Panc1 (cell line): ENCODE data around the gene C11orf54. TPM values are rescaled to one million over a fixed set of nuclear protein-coding genes. Genes with fewer than 3 reads are reported as not detected.

Source experiments
- ATAC-seq: fragments of 200-7000 bp; cut with Tn5 transposase; 2 replicates; pipeline ENCODE4 v1.9.1; 2020; ENCODE audit warnings: mild to moderate bottlenecking, moderate library complexity
- BruUV-seq: library from RNA; stranded (reverse); fragments of 400-500 nt; replicated peaks from 2 replicates; lab custom pipeline; 2021; lab: Mats Ljungman, UMichigan
- CTCF ChIA-PET: fragments of 300-600 bp; sonication (Branson Sonifier 250); formaldehyde crosslinking; loops from one replicate; lab custom pipeline; 2022; ENCODE audit warnings: antibody characterized with exemption; lab: Charles Lee
- POLR2A ChIA-PET: fragments of 300-600 bp; sonication (Branson Sonifier 250); formaldehyde crosslinking; loops from one replicate; lab custom pipeline; 2022; ENCODE audit warnings: antibody characterized with exemption; lab: Charles Lee
- DNase-seq: peaks from one replicate; pipeline ENCODE4 v3.0.0-alpha.2; 2010; ENCODE audit warnings: low read depth, low spot score
- H3K27ac ChIP-seq: 2 replicates; pipeline ENCODE4 v1.5.1; 2011; ENCODE audit warnings: mild to moderate bottlenecking, low read length, inconsistent platforms
- H3K27me3 ChIP-seq: fragments of 200-500 bp; sonication (Bioruptor generic); 2 replicates; pipeline ENCODE4 v1.6.0; 2014; ENCODE audit warnings: low read length, inconsistent platforms; ENCODE audit not compliant: control insufficient read depth, insufficient read depth
- H3K36me3 ChIP-seq: fragments of 200-500 bp; sonication (Bioruptor generic); 2 replicates; pipeline ENCODE4 v1.5.1; 2014; ENCODE audit warnings: inconsistent platforms, mild to moderate bottlenecking, low read length, moderate library complexity; ENCODE audit not compliant: control insufficient read depth, insufficient read depth
- H3K4me1 ChIP-seq: 2 replicates; pipeline ENCODE4 v1.5.1; 2011; ENCODE audit warnings: inconsistent platforms, mild to moderate bottlenecking, low read length, moderate library complexity; ENCODE audit not compliant: control insufficient read depth, insufficient read depth
- H3K4me3 ChIP-seq, 2 experiments: 2 replicates each; pipeline ENCODE4 v1.5.1; 2011 to 2012; ENCODE audit warnings: low read depth in 2 of 2, low read length in 2 of 2, mild to moderate bottlenecking in 2 of 2, inconsistent platforms in 1 of 2, moderate library complexity in 1 of 2
- H3K9me3 ChIP-seq: fragments of 200-500 bp; sonication (Bioruptor generic); 2 replicates; pipeline ENCODE4 v1.5.1; 2014; ENCODE audit warnings: low read depth, mild to moderate bottlenecking, inconsistent platforms, low read length, moderate library complexity; ENCODE audit not compliant: control insufficient read depth, insufficient read depth
- POLR2AphosphoS5 ChIP-seq: IDR thresholded peaks from 2 replicates; pipeline ENCODE4 v1.6.1; 2012; ENCODE audit warnings: mild to moderate bottlenecking, low read depth, low read length, moderate library complexity
- SIN3A ChIP-seq: IDR thresholded peaks from 2 replicates; pipeline ENCODE4 v1.6.1; 2012; ENCODE audit warnings: low read depth, mild to moderate bottlenecking, low read length, moderate library complexity, borderline replicate concordance; ENCODE audit not compliant: insufficient read depth
- TCF7L2 ChIP-seq: IDR thresholded peaks from 2 replicates; pipeline ENCODE4 v1.6.1; 2011; ENCODE audit warnings: mild to moderate bottlenecking, low read depth, low read length, inconsistent platforms
- in situ Hi-C: cut with HindIII; loops from 2 replicates; pipeline ENCODE4 v1.10.0; 2016; ENCODE audit warnings: low sequenced_read_pairs, low pct_unique_long_range_greater_than_20kb
- intact Hi-C: fragments of 100-400 bp; cut with micrococcal nuclease; formaldehyde crosslinking; loops from one replicate; pipeline ENCODE4 v1.10.0; 2022; ENCODE audit not compliant: unreplicated experiment
- total RNA-seq: library from RNA; stranded (reverse); gene quantifications from one replicate; pipeline ENCODE4 v1.2.1, GENCODE V29; 2021; ENCODE audit not compliant: unreplicated experiment
- TF ChIP-seq, protein P1 (sequence below), 2 experiments: IDR thresholded peaks; 2 replicates each; pipeline ENCODE4 v1.6.1; 2011 to 2012; ENCODE audit warnings: low read depth in 2 of 2, control low read depth in 1 of 2, low read length in 1 of 2, mild to moderate bottlenecking in 1 of 2, moderate library complexity in 1 of 2; ENCODE audit not compliant: insufficient read depth in 1 of 2
- TF ChIP-seq, protein P2 (sequence below): fragments of 450-650 bp; IDR thresholded peaks from 2 replicates; pipeline ENCODE4 v1.5.1; 2017; ENCODE audit warnings: mild to moderate bottlenecking

The C11orf54 gene
- total RNA-seq, 1 experiment from 2014 or later, result 31.0 TPM

DNA sequence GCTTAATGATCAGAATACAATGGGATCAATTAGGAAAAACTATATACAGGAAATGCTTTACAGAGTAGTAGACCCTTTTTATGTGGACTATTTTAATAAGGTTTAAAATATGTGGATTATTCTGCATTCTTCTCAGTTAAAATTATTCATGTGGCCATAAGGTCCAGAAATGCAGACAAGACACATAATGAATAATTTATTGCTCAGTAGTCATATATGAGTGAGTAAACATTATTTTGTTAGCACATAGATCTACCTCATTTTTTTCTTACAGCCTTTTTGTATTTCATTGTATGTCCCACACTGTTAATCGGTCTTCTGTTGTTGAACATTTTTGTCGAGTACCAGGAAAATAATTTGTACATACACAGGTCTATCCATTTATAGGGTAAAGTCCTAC is 63.4 kb downstream of the C11orf54 start:
- ATAC-seq (no peak), DNase-seq (no peak)
- POLR2A ChIA-PET, result no interaction called here
- H3K36me3 ChIP-seq, result peaks cover 61% of the 10 kb centered on the region
- CTCF ChIA-PET, result no interaction called here
- no peaks in the 10 kb centered on the region for H3K27me3 ChIP-seq
- in situ Hi-C loops, result no loop called here
- no peaks in the 10 kb centered on the region for H3K4me1 ChIP-seq
- TSS peak; percentile 9 for BruUV-seq
- no peak for TF ChIP-seq SIN3A
- TF ChIP-seq, protein P1, sequence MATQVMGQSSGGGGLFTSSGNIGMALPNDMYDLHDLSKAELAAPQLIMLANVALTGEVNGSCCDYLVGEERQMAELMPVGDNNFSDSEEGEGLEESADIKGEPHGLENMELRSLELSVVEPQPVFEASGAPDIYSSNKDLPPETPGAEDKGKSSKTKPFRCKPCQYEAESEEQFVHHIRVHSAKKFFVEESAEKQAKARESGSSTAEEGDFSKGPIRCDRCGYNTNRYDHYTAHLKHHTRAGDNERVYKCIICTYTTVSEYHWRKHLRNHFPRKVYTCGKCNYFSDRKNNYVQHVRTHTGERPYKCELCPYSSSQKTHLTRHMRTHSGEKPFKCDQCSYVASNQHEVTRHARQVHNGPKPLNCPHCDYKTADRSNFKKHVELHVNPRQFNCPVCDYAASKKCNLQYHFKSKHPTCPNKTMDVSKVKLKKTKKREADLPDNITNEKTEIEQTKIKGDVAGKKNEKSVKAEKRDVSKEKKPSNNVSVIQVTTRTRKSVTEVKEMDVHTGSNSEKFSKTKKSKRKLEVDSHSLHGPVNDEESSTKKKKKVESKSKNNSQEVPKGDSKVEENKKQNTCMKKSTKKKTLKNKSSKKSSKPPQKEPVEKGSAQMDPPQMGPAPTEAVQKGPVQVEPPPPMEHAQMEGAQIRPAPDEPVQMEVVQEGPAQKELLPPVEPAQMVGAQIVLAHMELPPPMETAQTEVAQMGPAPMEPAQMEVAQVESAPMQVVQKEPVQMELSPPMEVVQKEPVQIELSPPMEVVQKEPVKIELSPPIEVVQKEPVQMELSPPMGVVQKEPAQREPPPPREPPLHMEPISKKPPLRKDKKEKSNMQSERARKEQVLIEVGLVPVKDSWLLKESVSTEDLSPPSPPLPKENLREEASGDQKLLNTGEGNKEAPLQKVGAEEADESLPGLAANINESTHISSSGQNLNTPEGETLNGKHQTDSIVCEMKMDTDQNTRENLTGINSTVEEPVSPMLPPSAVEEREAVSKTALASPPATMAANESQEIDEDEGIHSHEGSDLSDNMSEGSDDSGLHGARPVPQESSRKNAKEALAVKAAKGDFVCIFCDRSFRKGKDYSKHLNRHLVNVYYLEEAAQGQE (IDR thresholded peaks at IDR 0.05; ENCODE audit: insufficient read depth in 1 of 2, low read depth in 2 of 2, low read length in 1 of 2), result no peak
- H3K9me3 ChIP-seq, result no peaks in the 10 kb centered on the region
- no peak overlapping the region for H3K4me3 ChIP-seq
- H3K27ac ChIP-seq, result no peak overlapping the region
- intact Hi-C loops, result no loop called here

DNA sequence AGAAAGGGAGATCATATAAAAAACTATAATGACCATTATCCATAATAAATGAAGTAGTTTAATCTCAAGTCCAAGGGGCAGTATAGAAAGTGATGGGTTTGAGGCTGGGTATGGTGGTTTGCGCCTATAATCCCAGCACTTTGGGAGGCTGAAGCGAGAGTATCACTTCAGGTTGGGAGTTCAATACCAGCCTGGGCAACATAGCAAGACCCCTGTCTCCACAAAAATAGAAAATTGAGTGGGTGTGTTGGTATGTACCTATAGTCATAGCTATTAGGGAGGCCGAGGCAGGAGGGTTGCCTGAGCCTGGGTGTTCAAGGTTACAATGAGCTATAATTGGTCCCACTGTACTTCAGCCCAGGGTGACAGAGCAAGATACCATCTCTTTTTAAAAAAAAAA is 66.5 kb downstream of the C11orf54 start:
- DNase-seq (no peak), ATAC-seq (no peak)
- in situ Hi-C loops, result no loop called here
- ChIA-PET POLR2A (no interaction called here), CTCF (no interaction called here)
- intact Hi-C loops, result no loop called here
- Histone ChIP-seq H3K9me3 (no peaks in the 10 kb centered on the region), H3K36me3 (peaks cover 64% of the 10 kb centered on the region), H3K27me3 (no peaks in the 10 kb centered on the region), H3K4me1 (no peaks in the 10 kb centered on the region), H3K4me3 (no peak overlapping the region), H3K27ac (no peak overlapping the region)
- no TSS peak for BruUV-seq
- TF ChIP-seq SIN3A (no peak), TCF7L2 (no peak), POLR2AphosphoS5 (no peak)
- TF ChIP-seq, protein P2, sequence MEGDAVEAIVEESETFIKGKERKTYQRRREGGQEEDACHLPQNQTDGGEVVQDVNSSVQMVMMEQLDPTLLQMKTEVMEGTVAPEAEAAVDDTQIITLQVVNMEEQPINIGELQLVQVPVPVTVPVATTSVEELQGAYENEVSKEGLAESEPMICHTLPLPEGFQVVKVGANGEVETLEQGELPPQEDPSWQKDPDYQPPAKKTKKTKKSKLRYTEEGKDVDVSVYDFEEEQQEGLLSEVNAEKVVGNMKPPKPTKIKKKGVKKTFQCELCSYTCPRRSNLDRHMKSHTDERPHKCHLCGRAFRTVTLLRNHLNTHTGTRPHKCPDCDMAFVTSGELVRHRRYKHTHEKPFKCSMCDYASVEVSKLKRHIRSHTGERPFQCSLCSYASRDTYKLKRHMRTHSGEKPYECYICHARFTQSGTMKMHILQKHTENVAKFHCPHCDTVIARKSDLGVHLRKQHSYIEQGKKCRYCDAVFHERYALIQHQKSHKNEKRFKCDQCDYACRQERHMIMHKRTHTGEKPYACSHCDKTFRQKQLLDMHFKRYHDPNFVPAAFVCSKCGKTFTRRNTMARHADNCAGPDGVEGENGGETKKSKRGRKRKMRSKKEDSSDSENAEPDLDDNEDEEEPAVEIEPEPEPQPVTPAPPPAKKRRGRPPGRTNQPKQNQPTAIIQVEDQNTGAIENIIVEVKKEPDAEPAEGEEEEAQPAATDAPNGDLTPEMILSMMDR, result no peak
- TF ChIP-seq, protein P1 (IDR thresholded peaks at IDR 0.05; ENCODE audit: insufficient read depth in 1 of 2, low read depth in 2 of 2, low read length in 1 of 2), result no peak
